Measurements from ENCODE around the gene FXR2.

The FXR2 gene

DNA sequence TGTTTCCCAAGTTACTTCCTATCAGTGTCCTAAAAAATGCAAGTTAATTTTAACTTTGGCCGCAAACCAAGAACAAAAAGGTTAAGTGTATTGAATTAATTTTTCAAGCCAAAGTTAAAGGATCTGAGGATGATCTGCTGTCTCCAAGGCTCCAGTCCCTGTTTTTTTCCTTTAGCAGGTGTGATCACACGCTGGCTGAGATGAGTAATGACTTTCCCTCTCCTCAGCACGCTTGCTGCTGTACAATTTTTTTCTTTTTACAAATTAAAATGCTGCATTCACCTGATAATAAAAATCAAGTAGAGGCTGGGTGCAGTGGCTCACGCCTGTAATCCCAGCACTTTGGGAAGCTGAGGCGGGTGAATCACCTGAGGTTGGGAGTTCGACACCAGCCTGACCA, 69.8 kb downstream of the FXR2 start:
- no peak overlapping the region for H3K4me3 ChIP-seq (ENCODE audit: low read depth, low read length)
- POLR2A ChIA-PET = no interaction called here
- TF ChIP-seq, protein P1, sequence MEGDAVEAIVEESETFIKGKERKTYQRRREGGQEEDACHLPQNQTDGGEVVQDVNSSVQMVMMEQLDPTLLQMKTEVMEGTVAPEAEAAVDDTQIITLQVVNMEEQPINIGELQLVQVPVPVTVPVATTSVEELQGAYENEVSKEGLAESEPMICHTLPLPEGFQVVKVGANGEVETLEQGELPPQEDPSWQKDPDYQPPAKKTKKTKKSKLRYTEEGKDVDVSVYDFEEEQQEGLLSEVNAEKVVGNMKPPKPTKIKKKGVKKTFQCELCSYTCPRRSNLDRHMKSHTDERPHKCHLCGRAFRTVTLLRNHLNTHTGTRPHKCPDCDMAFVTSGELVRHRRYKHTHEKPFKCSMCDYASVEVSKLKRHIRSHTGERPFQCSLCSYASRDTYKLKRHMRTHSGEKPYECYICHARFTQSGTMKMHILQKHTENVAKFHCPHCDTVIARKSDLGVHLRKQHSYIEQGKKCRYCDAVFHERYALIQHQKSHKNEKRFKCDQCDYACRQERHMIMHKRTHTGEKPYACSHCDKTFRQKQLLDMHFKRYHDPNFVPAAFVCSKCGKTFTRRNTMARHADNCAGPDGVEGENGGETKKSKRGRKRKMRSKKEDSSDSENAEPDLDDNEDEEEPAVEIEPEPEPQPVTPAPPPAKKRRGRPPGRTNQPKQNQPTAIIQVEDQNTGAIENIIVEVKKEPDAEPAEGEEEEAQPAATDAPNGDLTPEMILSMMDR (IDR thresholded peaks at IDR 0.05; ENCODE audit: insufficient read depth, low read length, missing control alignments) = no peak
- no peak for DNase-seq (ENCODE audit: low read depth, low spot score)
- CTCF ChIA-PET = interaction anchor here (10.5 to 13.4 kb wide), 2 partner anchors 16 to 31 kb away, joined by 77 to 115 read pairs; partner anchors contain the start of gene SENP3

Measured in AG04449 (cell line).